CD1c-positive myeloid dendritic cell (primary cell): ENCODE measurements around the gene ETV6.
A peak's percentile ranks its signal among the peaks of the same experiment; 100 is the strongest.

Source experiments
- DNase-seq: peaks from one replicate; pipeline ENCODE4 v3.0.0-alpha.2; 2016; ENCODE audit errors: extremely low spot score

ETV6 gene

DNA sequence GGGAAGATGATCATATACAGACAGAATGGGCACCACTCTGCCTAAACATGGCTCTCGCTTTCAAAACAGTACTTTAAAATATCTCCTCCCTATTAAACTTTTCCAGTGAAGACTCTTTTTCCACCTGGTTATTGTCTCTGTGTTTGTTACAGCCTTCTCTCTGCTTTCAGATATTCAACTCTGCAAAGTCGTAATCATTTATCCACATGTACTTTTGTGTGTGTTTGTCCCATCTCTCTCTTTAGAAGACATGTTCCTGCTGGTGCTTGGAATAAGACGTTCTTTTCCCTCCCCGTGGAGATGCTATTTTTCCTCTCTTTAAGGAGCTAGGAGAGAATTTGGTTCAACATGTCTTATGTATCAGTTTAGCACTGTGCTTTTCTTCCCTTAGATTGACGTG lies 45.1 kb downstream of the ETV6 start:
- no peak for DNase-seq

DNA sequence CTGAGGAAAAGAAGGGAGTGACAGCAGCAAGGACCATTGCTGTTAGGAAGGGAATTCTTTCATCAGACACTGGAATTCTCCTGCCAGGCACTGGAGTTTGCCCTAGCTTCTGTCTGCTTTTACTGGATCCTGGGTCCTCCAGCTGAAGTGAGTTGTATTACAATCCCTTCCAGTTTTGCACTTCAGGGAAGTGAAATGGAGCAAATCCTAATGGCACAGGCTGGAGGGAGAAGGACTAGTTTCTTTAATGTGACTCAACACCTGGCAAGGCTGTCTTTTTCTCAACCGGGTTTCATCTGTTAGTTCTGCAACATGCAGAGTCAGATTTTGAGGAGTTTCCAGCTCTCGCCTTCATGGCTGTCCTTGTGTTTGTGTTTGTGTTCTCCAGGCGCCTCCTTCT lies 45.8 kb downstream of the ETV6 start:
- DNase-seq, result no peak

GRCh38 chr12:11696084-11696483 lies 46.6 kb downstream of the ETV6 start:
- no peak for DNase-seq

DNA sequence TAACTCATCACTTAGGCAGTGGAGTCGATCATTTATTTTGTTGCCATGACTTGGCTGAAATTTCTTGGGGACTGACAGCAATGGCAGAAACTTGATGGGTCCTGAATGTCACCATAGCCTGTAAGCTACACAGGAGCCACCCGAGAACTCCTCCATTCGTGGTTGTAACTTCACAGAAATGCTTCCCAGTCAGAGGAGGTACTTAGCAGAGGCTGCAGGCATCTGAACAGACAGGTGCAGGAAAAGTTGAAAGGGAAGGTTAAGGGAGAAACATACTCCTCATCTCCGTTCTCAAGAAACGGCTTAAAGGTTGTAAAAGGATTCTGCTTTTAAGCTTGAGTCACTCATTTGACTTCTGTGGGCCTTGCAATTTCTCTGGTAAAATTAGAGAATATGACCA lies 47.7 kb downstream of the ETV6 start:
- DNase-seq, result no peak

- DNase-seq, result no peak
Measured at GRCh38 chr12:11697670-11698387, 48.4 kb downstream of the ETV6 start.

DNA sequence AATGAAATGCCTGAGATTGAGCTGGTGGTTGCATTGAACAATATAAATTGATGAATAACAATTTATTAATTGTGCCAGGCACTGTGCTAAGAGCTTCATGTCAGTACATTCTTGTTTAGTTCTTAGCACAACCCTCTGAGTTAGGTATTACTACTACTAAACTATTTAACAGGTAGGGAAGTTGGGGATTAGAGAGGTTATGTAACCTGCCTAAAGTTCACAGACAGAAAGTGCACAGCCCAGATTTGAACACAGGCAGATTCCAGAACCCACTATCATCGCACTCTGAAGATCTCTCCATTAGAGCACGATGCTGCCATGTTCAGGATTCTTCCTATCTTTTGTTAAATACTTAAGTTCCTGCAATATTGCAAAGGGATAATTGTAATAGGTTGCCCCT lies 49.3 kb downstream of the ETV6 start:
- DNase-seq, result no peak

DNA sequence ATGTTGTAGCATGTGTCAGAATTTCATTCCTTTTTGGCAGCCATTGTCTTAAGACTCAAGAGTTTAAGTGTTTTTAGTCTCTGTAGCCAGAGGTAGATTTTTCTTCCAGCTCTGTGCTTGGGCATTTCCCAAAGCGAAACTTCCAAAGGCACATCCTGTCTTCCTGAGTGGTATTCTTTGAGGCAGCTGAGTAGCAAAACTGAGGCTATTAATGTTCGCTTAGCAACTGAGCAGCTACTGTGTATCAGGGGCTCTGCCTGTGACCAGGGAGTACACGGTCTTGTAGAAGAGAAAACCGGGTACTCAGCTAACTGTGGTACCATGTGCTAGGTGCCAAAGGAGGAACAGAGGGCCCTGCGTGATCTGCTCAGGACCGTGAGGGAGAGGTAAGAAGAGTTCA lies 52.0 kb downstream of the ETV6 start:
- no peak for DNase-seq

DNA sequence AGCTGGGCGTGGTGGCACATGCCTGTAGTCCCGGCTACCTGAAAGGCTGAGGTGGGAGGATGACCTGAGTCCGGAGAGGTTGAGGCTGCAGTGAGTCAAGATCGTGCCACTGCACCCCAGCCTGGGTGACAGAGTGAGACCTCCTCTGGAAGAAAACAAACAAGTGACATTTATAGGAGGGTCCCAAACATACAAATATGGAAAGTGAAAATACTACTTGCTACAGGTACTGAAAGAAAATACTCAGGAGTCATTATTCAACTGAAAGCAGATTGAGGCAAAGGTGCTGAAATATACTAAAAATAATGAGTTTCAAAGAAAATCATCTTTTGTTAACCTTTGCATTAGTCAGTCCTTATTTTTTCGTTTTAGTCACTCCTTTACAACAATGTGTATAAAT lies 53.5 kb downstream of the ETV6 start:
- no peak for DNase-seq

GRCh38 chr12:11703378-11703777 lies 53.9 kb downstream of the ETV6 start:
- no peak for DNase-seq

DNA sequence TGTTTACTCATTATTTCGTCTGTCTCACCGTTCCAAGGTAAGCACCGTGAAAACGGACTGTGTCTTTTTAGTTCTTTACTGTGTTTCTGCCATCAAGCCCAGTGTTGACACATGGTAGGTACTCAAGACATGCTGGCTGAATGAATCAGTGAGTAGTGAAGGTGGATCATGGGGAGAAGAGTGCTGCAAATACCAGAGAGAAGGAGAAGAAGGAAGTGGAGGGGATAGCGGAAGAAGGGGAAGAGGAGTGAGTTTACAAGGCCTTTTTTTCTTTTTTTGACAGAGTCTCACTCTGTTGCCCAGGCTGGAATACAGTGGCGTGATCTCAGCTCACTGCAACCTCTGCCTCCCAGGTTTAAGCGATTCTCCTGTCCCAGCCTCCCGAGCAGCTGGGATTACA lies 54.6 kb downstream of the ETV6 start:
- no peak for DNase-seq

GRCh38 chr12:11705010-11705409 lies 55.5 kb downstream of the ETV6 start:
- DNase-seq, result no peak

DNA sequence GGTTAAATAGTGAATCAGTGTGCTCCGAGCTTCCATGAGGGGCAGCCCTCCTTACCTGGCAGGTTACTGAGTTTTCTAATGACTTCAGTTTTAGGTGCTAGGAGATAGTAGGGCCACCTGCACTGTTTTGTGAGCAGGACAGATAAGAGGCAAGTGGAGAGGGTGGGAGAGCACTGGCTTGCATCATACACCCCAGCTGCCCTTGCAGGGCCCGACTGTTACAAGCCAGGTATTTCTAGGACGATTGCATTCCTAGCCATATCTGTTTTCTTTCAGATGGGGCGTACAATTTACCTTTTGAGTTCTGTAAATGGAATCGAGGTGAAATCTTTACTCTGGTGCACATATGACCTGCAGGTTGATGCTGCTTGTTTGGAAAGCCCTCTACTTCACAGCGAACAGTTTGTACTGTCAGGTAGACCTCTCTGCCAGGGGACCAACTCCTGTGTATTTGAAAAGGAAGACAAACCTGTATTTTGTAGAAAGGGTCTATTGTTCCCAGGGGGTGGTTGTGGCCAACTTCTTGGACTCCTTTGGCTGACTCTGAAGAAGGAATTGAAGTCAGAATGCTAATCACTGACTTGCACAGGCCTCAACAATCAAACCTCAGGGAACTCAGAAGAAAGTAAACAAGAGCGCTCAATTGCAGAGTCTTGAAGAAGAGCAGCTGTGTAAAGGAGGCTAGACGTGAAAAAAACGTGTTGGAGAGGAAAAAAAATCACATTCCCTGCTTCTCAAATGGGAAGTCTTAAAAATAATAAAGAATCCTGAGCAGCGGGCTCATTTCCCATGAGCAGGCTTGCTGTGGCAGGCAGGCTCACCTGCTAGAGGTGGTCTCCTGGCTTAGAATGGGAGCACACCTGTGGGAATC lies 57.3 kb downstream of the ETV6 start:
- DNase-seq, result no peak

- DNase-seq, result no peak
Measured at GRCh38 chr12:11707535-11707934, 58.1 kb downstream of the ETV6 start.

DNA sequence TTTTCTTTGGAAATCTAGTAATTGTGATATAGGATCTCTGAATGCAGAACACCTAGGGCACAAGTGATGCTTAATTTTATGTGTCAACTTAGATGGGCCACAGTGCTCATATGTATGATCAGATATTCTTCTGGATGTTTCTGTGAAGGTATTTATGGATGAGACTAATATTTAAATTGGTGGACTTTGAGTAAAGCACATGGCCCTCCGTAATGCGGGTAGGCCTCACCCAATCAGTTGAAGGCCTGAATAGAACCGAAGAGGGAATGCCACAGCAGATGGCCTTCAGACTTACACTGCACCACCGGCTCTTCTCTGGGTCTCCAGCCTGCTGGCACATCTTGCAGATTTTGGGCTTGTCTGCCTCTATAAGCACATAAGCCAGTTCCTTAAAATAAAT lies 60.0 kb downstream of the ETV6 start:
- no peak for DNase-seq

DNA sequence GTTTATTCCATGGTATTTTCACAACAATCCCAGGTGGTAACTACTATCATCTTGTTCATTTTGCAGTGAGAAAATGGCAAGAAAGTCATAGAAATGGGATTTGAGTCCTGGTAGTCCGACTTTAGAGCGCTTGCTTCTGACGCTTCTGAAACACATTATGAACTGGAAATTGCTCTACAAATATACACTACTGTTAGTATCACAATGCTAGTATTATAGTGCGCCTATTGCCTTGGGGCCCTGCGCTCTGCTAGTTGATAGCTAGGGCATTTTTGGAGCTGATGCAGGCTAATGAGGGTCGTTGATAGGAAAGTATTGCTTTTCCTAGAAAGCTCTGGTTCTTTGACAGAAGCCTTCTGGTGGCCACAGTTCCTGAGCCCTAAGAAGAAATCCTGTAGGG lies 61.0 kb downstream of the ETV6 start:
- DNase-seq, result no peak

DNA sequence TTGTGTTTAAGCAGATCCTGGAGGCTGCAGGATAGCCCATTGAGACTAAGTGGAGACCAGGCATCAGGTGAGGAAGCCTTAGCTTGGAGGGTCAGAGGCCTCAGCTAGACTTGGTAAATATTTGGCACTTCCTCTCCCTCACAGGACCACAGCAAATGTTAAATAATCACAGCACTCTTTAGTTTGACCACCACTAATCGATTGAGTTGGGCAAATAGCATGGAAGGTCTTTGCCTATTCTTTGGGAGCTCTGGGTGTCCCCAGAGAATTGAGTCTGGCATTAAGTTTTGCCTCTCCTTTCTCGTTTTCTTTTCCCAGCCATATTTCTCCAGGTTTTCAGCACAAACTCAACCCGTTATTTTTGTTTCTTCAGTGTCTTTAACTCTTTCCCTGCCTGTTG lies 61.4 kb downstream of the ETV6 start:
- DNase-seq, result no peak

- DNase-seq, result peak; percentile 79
Measured at GRCh38 chr12:11711651-11712327, 62.3 kb downstream of the ETV6 start.

DNA sequence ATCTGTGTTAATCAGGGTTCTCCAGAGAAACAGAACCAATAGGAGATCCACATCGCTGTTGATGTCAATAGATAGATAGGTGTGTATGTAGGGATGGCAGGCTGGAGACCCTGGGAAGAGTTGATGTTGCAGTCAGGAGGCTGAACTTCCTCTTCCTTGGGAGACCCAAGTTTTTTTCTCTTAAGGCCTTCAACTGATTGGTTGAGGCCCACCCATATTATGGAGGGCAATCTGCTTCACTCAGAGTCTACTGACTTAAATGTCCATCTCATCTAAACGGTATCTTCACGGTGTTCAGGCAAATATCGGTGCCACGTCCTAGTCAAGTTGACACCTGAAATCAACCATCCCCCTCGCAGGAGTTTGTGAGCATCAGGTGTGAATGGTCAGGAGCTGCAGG lies 63.0 kb downstream of the ETV6 start:
- no peak for DNase-seq

GRCh38 chr12:11713202-11713601 lies 63.7 kb downstream of the ETV6 start:
- DNase-seq, result no peak

DNA sequence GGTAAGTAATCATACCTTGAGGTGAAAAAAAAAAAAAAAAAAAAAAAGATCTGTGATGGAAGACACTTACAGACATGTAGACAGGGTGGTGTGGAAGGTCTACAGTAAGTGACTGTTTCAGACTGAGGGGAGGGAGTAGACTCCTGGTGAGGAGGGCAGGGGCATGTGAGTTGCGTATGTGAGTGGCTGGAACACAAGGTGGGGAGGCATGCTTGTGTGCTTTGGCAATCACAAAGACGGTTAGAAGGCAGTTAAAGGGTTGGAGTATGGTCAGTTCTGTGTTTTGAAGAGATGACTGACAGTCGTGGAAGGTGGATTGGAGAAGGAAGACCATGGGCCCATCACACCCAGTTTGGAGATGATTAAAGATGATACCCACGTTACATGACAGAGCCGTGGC lies 65.2 kb downstream of the ETV6 start:
- no peak for DNase-seq

- DNase-seq, result peak; percentile 47
Measured at GRCh38 chr12:11715621-11716020, 66.1 kb downstream of the ETV6 start.

GRCh38 chr12:11716794-11717518 lies 67.5 kb downstream of the ETV6 start:
- peak; percentile 47 for DNase-seq
